Natural killer cell (primary cell): ENCODE measurements around the gene ITPR1. TPM values are rescaled to one million over a fixed set of nuclear protein-coding genes. Genes with fewer than 3 reads are reported as not detected.

Source experiments
- ATAC-seq, 3 donors: fragments of 150-1000 bp in 2 of 3; fragments of 200-7000 bp in 1 of 3; cut with Tn5 transposase; 1 replicate in 1 of 3; 2 replicates in 2 of 3; pipeline ENCODE4 v1.10.0; 2021; ENCODE audit warnings: mild to moderate bottlenecking in 2 of 3, moderate library complexity in 2 of 3
- DNase-seq, 2 donors: peaks; one replicate each; pipeline versions ENCODE4 v3.0.0 to v3.0.0-alpha.2; 2013 to 2021; ENCODE audit warnings: mixed read lengths in 1 of 2
- H3K27ac ChIP-seq: one replicate; pipeline ENCODE4 v1.5.1; 2013; ENCODE audit warnings: mild to moderate bottlenecking, low read length
- H3K27me3 ChIP-seq: one replicate; pipeline ENCODE4 v1.6.1; 2013; ENCODE audit warnings: low read length; ENCODE audit not compliant: control insufficient read depth, insufficient read depth
- H3K36me3 ChIP-seq: one replicate; pipeline ENCODE4 v1.6.1; 2013; ENCODE audit warnings: low read length; ENCODE audit not compliant: control insufficient read depth, insufficient read depth
- H3K4me1 ChIP-seq: one replicate; pipeline ENCODE4 v1.6.1; 2013; ENCODE audit warnings: low read length; ENCODE audit not compliant: control insufficient read depth, insufficient read depth
- H3K4me3 ChIP-seq: one replicate; pipeline ENCODE4 v1.5.1; 2013; ENCODE audit warnings: low read length
- H3K9me3 ChIP-seq: one replicate; pipeline ENCODE4 v1.6.1; 2013; ENCODE audit warnings: low read length; ENCODE audit not compliant: control insufficient read depth, insufficient read depth
- H3K27ac Mint-ChIP-seq, 2 donors: one replicate each; pipeline ENCODE4 v1.8.0; 2022; ENCODE audit warnings: mild to moderate bottlenecking in 2 of 2, mixed read lengths in 2 of 2, moderate library complexity in 1 of 2
- H3K27me3 Mint-ChIP-seq, 2 donors: one replicate each; pipeline ENCODE4 v1.8.0; 2022; ENCODE audit warnings: low read depth in 2 of 2, mixed read lengths in 2 of 2
- H3K36me3 Mint-ChIP-seq: one replicate; pipeline ENCODE4 v1.8.0; 2022; ENCODE audit warnings: mixed read lengths
- H3K4me1 Mint-ChIP-seq, 2 donors: one replicate each; pipeline ENCODE4 v1.8.0; 2022; ENCODE audit warnings: mixed read lengths in 2 of 2
- H3K4me3 Mint-ChIP-seq: one replicate; pipeline ENCODE4 v1.8.0; 2022; ENCODE audit warnings: mild to moderate bottlenecking, moderate library complexity, mixed read lengths
- H3K9me3 Mint-ChIP-seq, 2 donors: one replicate each; pipeline ENCODE4 v1.8.0; 2022; ENCODE audit warnings: mixed read lengths in 2 of 2
- CTCF ChIP-seq: fragments of 200-600 bp; IDR thresholded peaks from one replicate; pipeline ENCODE4 v1.8.0; 2022; ENCODE audit warnings: antibody characterized with exemption
- whole genome bisulfite sequencing: methylation state at CpG from one replicate; pipeline ENCODE4 v1.1.7; 2013; ENCODE audit warnings: missing lambda C conversion rate; ENCODE audit not compliant: insufficient coverage; 5-methylcytosine and 5-hydroxymethylcytosine counted together
- intact Hi-C: fragments of 100-400 bp; cut with micrococcal nuclease; formaldehyde crosslinking; loops from one replicate; pipeline ENCODE4 v1.14.2; 2022
- total RNA-seq, 4 donors: library from RNA; stranded (reverse); fragments of 120-200 nt in 1 of 4; gene quantifications; one replicate each; pipeline versions ENCODE4 v1.2.3 to v1.2.4, GENCODE V29; 2013 to 2022

ITPR1 gene
- total RNA-seq, 3 donors from 2014 or later (not counting 1 experiment from before 2014, with no cell fraction given): 86.7 to 123 (median 94.8) TPM

GRCh38 chr3:4644951-4645350 lies 151.8 kb downstream of the ITPR1 start:
- 98% methylated on average over 3 of the region's 3 CpGs for WGBS

GRCh38 chr3:4645468-4645867 lies 152.3 kb downstream of the ITPR1 start:
- H3K27ac Mint-ChIP-seq: no peak overlapping the region
- ATAC-seq (peak in 1 of 3 donors; percentile 34), DNase-seq (peak in 1 of 2 donors; percentile 31)
- peaks cover 0 to 7% of the 10 kb centered on the region in 2 donors for H3K4me1 Mint-ChIP-seq
- no peak overlapping the region for H3K27ac ChIP-seq
- no peak overlapping the region for H3K4me3 ChIP-seq
- intact Hi-C loops: no loop called here
- TF ChIP-seq CTCF: no peak
- H3K36me3 ChIP-seq: peaks cover 42% of the 10 kb centered on the region
- peaks cover 2% of the 10 kb centered on the region for H3K4me1 ChIP-seq
- H3K27me3 Mint-ChIP-seq: no peaks in the 10 kb centered on the region
- H3K36me3 Mint-ChIP-seq: peaks cover 22% of the 10 kb centered on the region
- no peaks in the 10 kb centered on the region for H3K27me3 ChIP-seq
- H3K4me3 Mint-ChIP-seq: no peak overlapping the region
- H3K9me3 Mint-ChIP-seq: no peaks in the 10 kb centered on the region
- 33% methylated on average over 6 of the region's 6 CpGs for WGBS
- H3K9me3 ChIP-seq: no peaks in the 10 kb centered on the region

More at GRCh38 chr3:4644951-4645350, 151.8 kb downstream of the ITPR1 start:
- Mint-ChIP-seq H3K4me1 (peaks cover 0 to 7% of the 10 kb centered on the region in 2 donors), H3K4me3 (no peak overlapping the region), H3K27me3 (no peaks in the 10 kb centered on the region), H3K36me3 (peaks cover 24% of the 10 kb centered on the region), H3K27ac (no peak overlapping the region), H3K9me3 (no peaks in the 10 kb centered on the region)
- Histone ChIP-seq H3K36me3 (peaks cover 47% of the 10 kb centered on the region), H3K27ac (no peak overlapping the region), H3K27me3 (no peaks in the 10 kb centered on the region), H3K4me1 (peaks cover 2% of the 10 kb centered on the region), H3K4me3 (no peak overlapping the region), H3K9me3 (no peaks in the 10 kb centered on the region)
- no peak for TF ChIP-seq CTCF
- ATAC-seq (no peak), DNase-seq (no peak)
- intact Hi-C loops: no loop called here

GRCh38 chr3:4647411-4647810 lies 154.3 kb downstream of the ITPR1 start:
- peaks cover 9% of the 10 kb centered on the region for H3K36me3 Mint-ChIP-seq
- H3K27me3 Mint-ChIP-seq: no peaks in the 10 kb centered on the region
- H3K4me1 ChIP-seq: peaks cover 2% of the 10 kb centered on the region
- intact Hi-C loops: no loop called here
- H3K27me3 ChIP-seq: no peaks in the 10 kb centered on the region
- no peak overlapping the region for H3K4me3 Mint-ChIP-seq
- no peak for DNase-seq
- H3K36me3 ChIP-seq: peaks cover 39% of the 10 kb centered on the region
- no peak overlapping the region for H3K4me3 ChIP-seq
- H3K9me3 ChIP-seq: no peaks in the 10 kb centered on the region
- 100% methylated on average over 1 of the region's 2 CpGs for WGBS
- H3K27ac ChIP-seq: no peak overlapping the region
- ATAC-seq: no peak
- H3K4me1 Mint-ChIP-seq: peaks cover 0 to 7% of the 10 kb centered on the region in 2 donors
- TF ChIP-seq CTCF: no peak
- no peak overlapping the region for H3K27ac Mint-ChIP-seq
- H3K9me3 Mint-ChIP-seq: no peaks in the 10 kb centered on the region
